DND-41 (cell line): ENCODE data around the gene CCSER2.

Experiments used
- ATAC-seq: fragments of 200-7000 bp; cut with Tn5 transposase; 3 replicates; pipeline ENCODE4 v1.9.1; 2021; ENCODE audit warnings: low read depth; ENCODE audit not compliant: insufficient read depth
- DNase-seq: peaks from one replicate; pipeline ENCODE4 v3.0.0-alpha.2; 2020
- H2AFZ ChIP-seq: 2 replicates; pipeline ENCODE4 v1.6.0; 2012; ENCODE audit warnings: low read depth, low read length
- H3K27ac ChIP-seq: 2 replicates; pipeline ENCODE4 v1.5.1; 2012; ENCODE audit warnings: low read length, inconsistent platforms
- H3K27me3 ChIP-seq: fragments of 200-600 bp; sonication (generic); 2 replicates; pipeline ENCODE4 v1.6.0; 2012; ENCODE audit warnings: low read length, mild to moderate bottlenecking, inconsistent platforms; ENCODE audit not compliant: insufficient read depth, poor library complexity
- H3K36me3 ChIP-seq: 2 replicates; pipeline ENCODE4 v1.5.1; 2012; ENCODE audit warnings: low read length, inconsistent platforms; ENCODE audit not compliant: insufficient read depth
- H3K4me1 ChIP-seq: 2 replicates; pipeline ENCODE4 v1.5.1; 2012; ENCODE audit warnings: mild to moderate bottlenecking, low read length; ENCODE audit not compliant: insufficient read depth
- H3K4me2 ChIP-seq: 2 replicates; pipeline ENCODE4 v1.6.0; 2012; ENCODE audit warnings: mild to moderate bottlenecking, moderate library complexity, low read length, inconsistent platforms; ENCODE audit not compliant: insufficient read depth
- H3K4me3 ChIP-seq, 2 experiments: fragments of 200-600 bp in 1 of 2; shearing (Covaris generic) in 1 of 2; 2 replicates each; pipeline ENCODE4 v1.5.1; 2012 to 2016; ENCODE audit warnings: inconsistent platforms in 2 of 2, low read length in 2 of 2, mild to moderate bottlenecking in 2 of 2, low read depth in 1 of 2, moderate library complexity in 1 of 2
- H3K79me2 ChIP-seq: 2 replicates; pipeline ENCODE4 v1.6.0; 2012; ENCODE audit warnings: low read length, inconsistent platforms; ENCODE audit not compliant: insufficient read depth
- H3K9ac ChIP-seq: 2 replicates; pipeline ENCODE4 v1.6.0; 2012; ENCODE audit warnings: low read depth, mild to moderate bottlenecking, inconsistent platforms, low read length, moderate library complexity
- H3K9me3 ChIP-seq: 2 replicates; pipeline ENCODE4 v1.5.1; 2012; ENCODE audit warnings: low read length, moderate library complexity, mild to moderate bottlenecking, inconsistent platforms; ENCODE audit not compliant: insufficient read depth, severe bottlenecking
- H4K20me1 ChIP-seq: 2 replicates; pipeline ENCODE4 v1.6.0; 2012; ENCODE audit warnings: low read length; ENCODE audit not compliant: insufficient read depth
- EZH2 ChIP-seq: IDR thresholded peaks from 3 replicates; pipeline ENCODE4 v1.6.1; 2012; ENCODE audit warnings: borderline replicate concordance, low read depth, mild to moderate bottlenecking, moderate library complexity, low read length, inconsistent platforms; ENCODE audit not compliant: severe bottlenecking
- TF ChIP-seq, protein P1 (sequence below): IDR thresholded peaks from 2 replicates; pipeline ENCODE4 v1.5.1; 2012; ENCODE audit warnings: borderline replicate concordance, low read length, moderate library complexity, mild to moderate bottlenecking; ENCODE audit not compliant: poor library complexity, severe bottlenecking; ENCODE audit errors: extremely low read depth

The CCSER2 gene

DNA sequence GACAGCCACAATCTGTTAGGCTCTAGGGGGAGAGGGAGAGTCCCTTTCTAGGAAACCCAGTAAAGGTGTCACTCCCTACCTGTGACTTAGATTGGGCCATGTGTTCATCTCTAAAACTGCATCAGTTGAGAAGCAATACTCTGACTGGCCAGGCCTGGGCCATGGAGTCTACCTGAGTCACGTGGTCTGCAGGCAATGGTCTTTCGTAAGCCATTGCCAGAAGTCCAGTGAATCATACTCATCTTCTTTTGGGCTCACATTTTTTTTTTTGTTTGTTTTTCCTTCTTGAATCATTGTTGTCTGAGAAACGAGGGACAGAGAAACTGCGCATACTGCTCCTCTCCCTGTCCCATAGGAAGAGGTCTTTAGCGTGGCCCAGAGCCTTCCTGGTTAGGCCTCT lies 215.6 kb downstream of the CCSER2 start:
- Histone ChIP-seq H3K9ac (no peak overlapping the region), H3K9me3 (no peaks in the 10 kb centered on the region), H3K4me3 (no peak overlapping the region), H3K36me3 (no peaks in the 10 kb centered on the region), H3K27ac (no peak overlapping the region), H4K20me1 (no peaks in the 10 kb centered on the region; the same call in 1 of the 2 replicates), H3K4me2 (no peak overlapping the region), H3K79me2 (no peaks in the 10 kb centered on the region), H3K4me1 (no peaks in the 10 kb centered on the region), H2AFZ (no peak overlapping the region), H3K27me3 (peaks cover 36% of the 10 kb centered on the region)
- DNase-seq (no peak), ATAC-seq (no peak)
- TF ChIP-seq, protein P1, sequence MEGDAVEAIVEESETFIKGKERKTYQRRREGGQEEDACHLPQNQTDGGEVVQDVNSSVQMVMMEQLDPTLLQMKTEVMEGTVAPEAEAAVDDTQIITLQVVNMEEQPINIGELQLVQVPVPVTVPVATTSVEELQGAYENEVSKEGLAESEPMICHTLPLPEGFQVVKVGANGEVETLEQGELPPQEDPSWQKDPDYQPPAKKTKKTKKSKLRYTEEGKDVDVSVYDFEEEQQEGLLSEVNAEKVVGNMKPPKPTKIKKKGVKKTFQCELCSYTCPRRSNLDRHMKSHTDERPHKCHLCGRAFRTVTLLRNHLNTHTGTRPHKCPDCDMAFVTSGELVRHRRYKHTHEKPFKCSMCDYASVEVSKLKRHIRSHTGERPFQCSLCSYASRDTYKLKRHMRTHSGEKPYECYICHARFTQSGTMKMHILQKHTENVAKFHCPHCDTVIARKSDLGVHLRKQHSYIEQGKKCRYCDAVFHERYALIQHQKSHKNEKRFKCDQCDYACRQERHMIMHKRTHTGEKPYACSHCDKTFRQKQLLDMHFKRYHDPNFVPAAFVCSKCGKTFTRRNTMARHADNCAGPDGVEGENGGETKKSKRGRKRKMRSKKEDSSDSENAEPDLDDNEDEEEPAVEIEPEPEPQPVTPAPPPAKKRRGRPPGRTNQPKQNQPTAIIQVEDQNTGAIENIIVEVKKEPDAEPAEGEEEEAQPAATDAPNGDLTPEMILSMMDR, result no peak
- TF ChIP-seq EZH2, result no peak

DNA sequence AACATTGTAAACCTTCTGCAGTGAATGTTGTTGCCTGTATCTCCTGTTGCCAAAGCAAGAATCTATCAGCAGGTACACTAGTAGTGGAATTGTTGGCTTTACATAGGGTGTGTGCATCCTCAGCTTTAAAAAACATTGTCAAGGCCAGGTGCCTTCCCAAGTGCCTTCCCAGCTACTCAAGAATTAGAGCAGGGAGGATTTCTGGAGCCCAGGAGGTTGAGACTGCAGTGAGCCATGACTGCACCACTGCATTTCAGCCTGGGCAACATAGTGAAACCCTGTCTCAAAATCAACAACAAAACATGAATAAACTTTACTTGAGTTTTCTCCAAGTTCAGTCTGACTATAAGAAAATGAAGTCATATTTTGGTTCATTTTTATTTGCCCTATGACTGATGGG lies 217.3 kb downstream of the CCSER2 start:
- TF ChIP-seq EZH2, result no peak
- TF ChIP-seq, protein P1, result no peak
- ATAC-seq (no peak), DNase-seq (no peak)
- Histone ChIP-seq H3K4me1 (no peaks in the 10 kb centered on the region), H3K27me3 (peaks cover 38% of the 10 kb centered on the region), H3K79me2 (no peaks in the 10 kb centered on the region), H3K36me3 (no peaks in the 10 kb centered on the region), H3K9me3 (no peaks in the 10 kb centered on the region), H3K9ac (no peak overlapping the region), H2AFZ (no peak overlapping the region), H3K27ac (no peak overlapping the region), H3K4me3 (no peak overlapping the region), H4K20me1 (no peaks in the 10 kb centered on the region; the same call in 1 of the 2 replicates), H3K4me2 (no peak overlapping the region)

DNA sequence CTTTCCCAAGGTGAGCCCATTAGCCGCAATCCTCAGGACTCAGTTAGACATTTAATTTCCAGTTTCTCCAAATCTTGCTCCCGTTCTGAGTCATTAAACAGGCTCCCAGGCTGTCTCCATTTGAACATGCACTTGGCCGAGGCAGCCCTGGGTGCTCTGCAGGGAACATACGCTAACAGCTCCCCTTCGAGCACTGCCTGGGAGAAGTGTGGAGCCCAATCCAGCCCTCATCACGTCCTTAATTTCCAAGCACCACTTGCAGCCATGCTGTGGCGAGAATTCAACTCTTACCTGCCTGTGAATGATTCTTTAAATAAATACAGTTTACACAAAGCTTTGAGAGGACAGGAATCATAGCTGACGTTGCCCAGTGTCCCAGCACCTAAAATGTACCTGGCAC lies 218.2 kb downstream of the CCSER2 start:
- peaks cover 38% of the 10 kb centered on the region for H3K27me3 ChIP-seq
- DNase-seq (no peak), ATAC-seq (no peak)
- no peaks in the 10 kb centered on the region for H3K4me1 ChIP-seq
- no peak overlapping the region for H3K27ac ChIP-seq
- no peaks in the 10 kb centered on the region for H3K36me3 ChIP-seq
- TF ChIP-seq EZH2, result no peak
- TF ChIP-seq, protein P1, result no peak
- H3K9me3 ChIP-seq, result no peaks in the 10 kb centered on the region
- H3K79me2 ChIP-seq, result no peaks in the 10 kb centered on the region
- no peak overlapping the region for H2AFZ ChIP-seq
- H3K4me2 ChIP-seq, result no peak overlapping the region
- no peak overlapping the region for H3K9ac ChIP-seq
- no peaks in the 10 kb centered on the region; the same call in none of the 2 replicates for H4K20me1 ChIP-seq
- H3K4me3 ChIP-seq, result no peak overlapping the region

DNA sequence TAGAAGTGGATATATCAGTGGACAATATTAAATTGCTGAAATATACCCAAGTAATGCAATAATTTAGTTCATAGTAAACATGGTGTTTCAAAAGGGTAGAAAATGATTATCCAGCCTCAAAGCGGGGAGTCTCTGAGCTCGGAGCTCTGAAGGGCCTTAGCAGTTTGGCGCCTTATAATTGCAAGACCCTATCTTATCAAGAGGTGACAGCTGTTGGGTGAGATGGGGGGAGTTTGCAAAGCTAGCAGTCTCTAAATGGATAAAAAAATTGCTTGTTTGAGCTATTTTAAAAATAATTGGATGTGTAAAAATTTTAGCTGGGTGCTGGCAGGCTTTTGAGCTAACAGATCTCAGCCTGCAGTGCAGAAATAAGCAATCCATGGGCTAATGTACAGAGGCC lies 219.2 kb downstream of the CCSER2 start:
- Histone ChIP-seq H3K4me1 (no peaks in the 10 kb centered on the region), H4K20me1 (no peaks in the 10 kb centered on the region; the same call in 1 of the 2 replicates), H3K4me3 (no peak overlapping the region), H3K79me2 (no peaks in the 10 kb centered on the region), H3K9ac (no peak overlapping the region), H3K9me3 (no peaks in the 10 kb centered on the region), H2AFZ (no peak overlapping the region), H3K36me3 (no peaks in the 10 kb centered on the region), H3K4me2 (no peak overlapping the region), H3K27me3 (peaks cover 38% of the 10 kb centered on the region), H3K27ac (no peak overlapping the region)
- DNase-seq, result no peak
- no peak for ATAC-seq
- TF ChIP-seq EZH2, result no peak
- TF ChIP-seq, protein P1, result no peak
